A549 (cell line): Measurements from ENCODE around the gene KCNN3. TPM values are rescaled to one million over a fixed set of nuclear protein-coding genes. Genes with fewer than 3 reads are reported as not detected.
"Not testable (repeated sequence)": the region's sequence is repeated elsewhere in the genome, so short reads cannot be mapped to it uniquely, and the experiment has no call there.

Experiments
- ATAC-seq, 2 experiments: fragments of 200-7000 bp in 1 of 2; fragments of >200 bp in 1 of 2; cut with Nextera tagmentation in 1 of 2; cut with Tn5 transposase in 1 of 2; 3 replicates each; pipeline versions ENCODE4 v1.8.0 to v1.9.1; 2018 to 2020; ENCODE audit warnings: mild to moderate bottlenecking in 1 of 2, moderate library complexity in 1 of 2
- CTCF ChIA-PET: fragments of 300-600 bp; sonication (Branson Sonifier 250); formaldehyde crosslinking; extraction: SDS; loops from one replicate; lab custom pipeline; 2021; ENCODE audit warnings: antibody characterized with exemption, inconsistent platforms; lab: Yijun Ruan, JAX
- POLR2A ChIA-PET: fragments of 350-600 bp; formaldehyde crosslinking; extraction: SDS; loops from one replicate; lab custom pipeline; 2021; ENCODE audit warnings: antibody characterized with exemption, inconsistent platforms; lab: Yijun Ruan, JAX
- DNase-seq, 2 experiments: peaks; one replicate each; pipeline versions ENCODE4 v3.0.0 to v3.0.0-alpha.2; 2011 to 2016; ENCODE audit warnings: low read depth in 1 of 2, low spot score in 1 of 2
- FAIRE-seq: peaks from 2 replicates; lab custom pipeline; 2011; peaks lifted over from hg19 to GRCh38; lab: Jason Lieb, UNC
- H3K27ac ChIP-seq, 2 experiments: fragments of >200 bp; sonication (Bioruptor Twin); formaldehyde crosslinking; 3 replicates each; pipeline ENCODE4 v1.5.1; 2016 to 2017
- H3K4me1 ChIP-seq: fragments of >200 bp; sonication (Bioruptor Twin); formaldehyde crosslinking; 3 replicates; pipeline ENCODE4 v1.6.1; 2016
- H3K4me2 ChIP-seq: fragments of >200 bp; sonication (Bioruptor Twin); formaldehyde crosslinking; 3 replicates; pipeline ENCODE4 v1.6.1; 2016
- H3K4me3 ChIP-seq: fragments of >200 bp; sonication (Bioruptor Twin); formaldehyde crosslinking; 3 replicates; pipeline ENCODE4 v1.5.1; 2016
- H3K9me3 ChIP-seq: fragments of >200 bp; sonication (Bioruptor Twin); formaldehyde crosslinking; 3 replicates; pipeline ENCODE4 v1.6.1; 2016
- BHLHE40 ChIP-seq: IDR thresholded peaks from 2 replicates; pipeline ENCODE4 v1.6.1; 2012; ENCODE audit warnings: low read depth, low read length, inconsistent platforms
- CBX8 ChIP-seq: fragments of 200-600 bp; sonication (generic); IDR thresholded peaks from 2 replicates; pipeline ENCODE4 v1.6.1; 2016
- EHF ChIP-seq: fragments of 250-450 bp; sonication (Bioruptor Pico); IDR thresholded peaks from 2 replicates; pipeline ENCODE4 v1.5.0; 2020; ENCODE audit warnings: mild to moderate bottlenecking
- EP300 ChIP-seq, 2 experiments: fragments of >200 bp; sonication (Bioruptor Twin); formaldehyde crosslinking; IDR thresholded peaks; 2 replicates in 1 of 2; 3 replicates in 1 of 2; pipeline ENCODE4 v1.6.1; 2016 to 2017
- ESRRA ChIP-seq: fragments of 150-350 bp; IDR thresholded peaks from 2 replicates; pipeline ENCODE4 v1.6.1; 2014; ENCODE audit warnings: mild to moderate bottlenecking, low read length, borderline replicate concordance
- HDAC2 ChIP-seq: fragments of 200-600 bp; sonication (generic); IDR thresholded peaks from 2 replicates; pipeline ENCODE4 v1.6.1; 2016
- HOXB13 ChIP-seq: fragments of 250-450 bp; sonication (Bioruptor Pico); IDR thresholded peaks from 2 replicates; pipeline ENCODE4 v1.5.0; 2020; ENCODE audit warnings: low read depth, mild to moderate bottlenecking, moderate library complexity
- HOXB5 ChIP-seq: fragments of 250-450 bp; sonication (Bioruptor Pico); IDR thresholded peaks from 2 replicates; pipeline ENCODE4 v1.5.0; 2020; ENCODE audit warnings: mild to moderate bottlenecking, moderate library complexity
- JUN ChIP-seq, 2 experiments: fragments of >200 bp; sonication (Bioruptor Twin); formaldehyde crosslinking; IDR thresholded peaks; 2 replicates in 1 of 2; 3 replicates in 1 of 2; pipeline ENCODE4 v1.6.1; 2016 to 2017
- JUNB ChIP-seq: fragments of >200 bp; sonication (Bioruptor Twin); formaldehyde crosslinking; IDR thresholded peaks from 2 replicates; pipeline ENCODE4 v1.6.1; 2016
- KDM1A ChIP-seq: fragments of 200-600 bp; sonication (generic); IDR thresholded peaks from 2 replicates; pipeline ENCODE4 v1.6.1; 2016; ENCODE audit warnings: low read depth, mild to moderate bottlenecking
- KDM5A ChIP-seq: fragments of 200-600 bp; sonication (generic); IDR thresholded peaks from 2 replicates; pipeline ENCODE4 v1.6.1; 2016; ENCODE audit warnings: antibody characterized with exemption, mild to moderate bottlenecking
- NFE2L2 ChIP-seq: fragments of 150-350 bp; conservative IDR thresholded peaks from 2 replicates; pipeline ENCODE4 v1.6.1; 2014; ENCODE audit warnings: low read length
- RAD21 ChIP-seq, 2 experiments: fragments of >200 bp in 1 of 2; sonication (Bioruptor Twin) in 1 of 2; formaldehyde crosslinking in 1 of 2; IDR thresholded peaks in 1 of 2; conservative IDR thresholded peaks in 1 of 2; 2 replicates in 1 of 2; 3 replicates in 1 of 2; pipeline ENCODE4 v1.6.1; 2012 to 2018; ENCODE audit warnings: inconsistent platforms in 1 of 2
- RCOR1 ChIP-seq: fragments of 150-350 bp; IDR thresholded peaks from 2 replicates; pipeline ENCODE4 v1.6.1; 2014; ENCODE audit warnings: antibody characterized with exemption, low read length, low read depth
- RNF2 ChIP-seq: fragments of 200-600 bp; sonication (generic); IDR thresholded peaks from 2 replicates; pipeline ENCODE4 v1.6.1; 2016; ENCODE audit warnings: low read depth, mild to moderate bottlenecking, antibody characterized with exemption, moderate library complexity, borderline replicate concordance
- SMC3 ChIP-seq: fragments of >200 bp; sonication (Bioruptor Twin); formaldehyde crosslinking; IDR thresholded peaks from 3 replicates; pipeline ENCODE4 v1.6.1; 2018; ENCODE audit warnings: inconsistent platforms
- TP53 ChIP-seq: fragments of 250-450 bp; sonication (Bioruptor Pico); IDR thresholded peaks from 2 replicates; pipeline ENCODE4 v1.5.0; 2021; ENCODE audit warnings: mild to moderate bottlenecking, moderate library complexity
- ZC3H11A ChIP-seq: fragments of 450-650 bp; IDR thresholded peaks from 2 replicates; pipeline ENCODE4 v1.6.1; 2014; ENCODE audit warnings: antibody characterized with exemption, mild to moderate bottlenecking
- WGBS: methylation state at CpG from one replicate; pipeline ENCODE4 v1.1.6; 2017; ENCODE audit errors: missing lambda C conversion rate; 5-methylcytosine and 5-hydroxymethylcytosine counted together
- polyA plus RNA-seq, 4 experiments: library from polyadenylated mRNA; depleted of rRNA in 3 of 4; stranded (reverse); fragments of >200 nt; fragmentation: RNase III in 1 of 4; extraction: RNeasy Plus Mini Kit Qiagen cat#74134 plus additional on column Dnase treatment in 1 of 4; gene quantifications; 2 replicates in 3 of 4; 3 replicates in 1 of 4; pipeline ENCODE4 v1.2.3, GENCODE V29; 2011 to 2017
- TF ChIP-seq, protein P1 (sequence below): fragments of >200 bp; sonication (Bioruptor Twin); formaldehyde crosslinking; IDR thresholded peaks from 3 replicates; pipeline ENCODE4 v1.5.1; 2016
- TF ChIP-seq, protein P2 (sequence below): IDR thresholded peaks from 2 replicates; pipeline ENCODE4 v1.6.1; 2012

The KCNN3 gene
- polyA plus RNA-seq, 2 of the 4 experiments (the other 2 are of a cell fraction), result 0.01 to 0.03 TPM

DNA sequence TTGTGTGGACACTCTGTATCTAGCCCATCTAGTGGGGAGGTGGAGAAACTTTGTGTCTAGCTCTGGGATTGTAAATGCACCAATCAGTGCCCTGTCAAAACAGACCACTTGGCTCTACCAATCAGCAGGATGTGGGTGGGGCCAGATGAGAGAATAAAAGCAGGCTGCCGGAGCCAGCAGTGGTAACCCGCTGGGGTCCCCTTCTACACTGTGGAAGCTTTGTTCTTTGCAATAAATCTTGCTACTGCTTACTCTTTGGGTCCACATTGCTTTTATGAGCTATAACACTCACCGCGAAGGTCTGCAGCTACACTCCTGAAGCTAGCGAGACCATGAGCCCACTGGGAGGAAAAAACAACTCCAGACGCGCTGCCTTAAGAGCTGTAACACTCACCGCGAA lies 198.7 kb downstream of the KCNN3 start:
- POLR2A ChIA-PET, ATAC-seq, H3K4me2 ChIP-seq, H3K4me1 ChIP-seq, H3K4me3 ChIP-seq, H3K27ac ChIP-seq, FAIRE-seq, H3K9me3 ChIP-seq, DNase-seq: not testable (repeated sequence)
- CTCF ChIA-PET, result interaction anchor here (1.0 to 5.3 kb wide), 6 partner anchors 10 to 252 kb away, joined by 3 to 72 read pairs (median 4); no protein-coding TSS in a partner anchor
- WGBS, result 93% methylated on average over 9 of the region's 9 CpGs

DNA sequence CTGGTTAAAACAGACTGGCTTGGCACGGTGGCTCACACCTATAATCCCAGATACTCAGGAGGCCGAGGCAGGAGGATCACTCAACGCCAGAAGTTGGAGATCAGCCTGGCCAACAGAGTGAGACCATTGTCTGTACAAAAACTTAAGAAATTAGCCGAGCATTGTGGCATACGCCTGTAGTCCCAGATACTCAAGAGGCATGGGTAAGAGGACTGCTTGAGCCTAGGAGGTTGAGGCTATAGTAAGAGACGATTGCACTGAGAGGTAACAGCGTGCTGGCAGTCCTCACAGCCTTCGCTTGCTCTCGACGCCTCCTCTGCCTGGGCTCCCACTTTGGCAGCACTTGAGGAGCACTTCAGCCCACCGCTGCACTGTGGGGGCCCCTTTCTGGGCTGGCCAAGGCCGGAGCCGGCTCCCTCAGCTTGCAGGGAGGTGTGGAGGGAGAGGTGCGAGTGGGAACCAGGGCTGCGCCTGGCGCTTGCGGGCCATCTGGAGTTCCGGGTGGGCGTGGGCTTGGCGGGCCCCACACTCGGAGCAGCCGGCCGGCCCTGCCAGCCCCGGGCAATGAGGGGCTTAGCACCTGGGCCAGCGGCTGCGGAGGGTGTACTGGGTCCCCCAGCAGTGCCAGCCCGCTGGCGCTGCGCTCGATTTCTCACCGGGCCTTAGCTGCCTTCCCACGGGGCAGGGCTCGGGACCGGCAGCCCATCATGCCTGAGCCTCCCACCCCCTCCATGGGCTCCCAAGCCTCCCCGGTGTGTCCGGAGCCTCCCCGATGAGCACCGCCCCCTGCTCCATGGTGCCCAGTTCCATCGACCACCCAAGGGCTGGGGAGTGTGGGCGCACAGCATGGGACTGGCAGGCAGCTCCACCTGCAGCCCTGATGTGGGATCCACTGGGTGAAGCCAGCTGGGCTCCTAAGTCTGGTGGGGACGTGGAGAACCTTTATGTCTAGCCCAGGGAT lies 199.5 kb downstream of the KCNN3 start:
- CTCF ChIA-PET, result interaction anchor here (0.6 to 8.6 kb wide), 70 partner anchors 10 to 416 kb away, joined by 3 to 78 read pairs (median 6); partner anchors contain the start of genes CHRNB2 and PMVK
- not testable (repeated sequence) for H3K4me1 ChIP-seq, H3K4me2 ChIP-seq, H3K4me3 ChIP-seq, FAIRE-seq, DNase-seq, H3K27ac ChIP-seq, H3K9me3 ChIP-seq
- POLR2A ChIA-PET, result interaction anchor here (1.7 kb wide), 1 partner anchor 208 kb away, joined by 5 read pairs; no protein-coding TSS in a partner anchor
- peak; percentile 44 to 51; a peak in 4 of 6 replicates for ATAC-seq
- WGBS, result 67% methylated on average over 15 of the region's 41 CpGs

DNA sequence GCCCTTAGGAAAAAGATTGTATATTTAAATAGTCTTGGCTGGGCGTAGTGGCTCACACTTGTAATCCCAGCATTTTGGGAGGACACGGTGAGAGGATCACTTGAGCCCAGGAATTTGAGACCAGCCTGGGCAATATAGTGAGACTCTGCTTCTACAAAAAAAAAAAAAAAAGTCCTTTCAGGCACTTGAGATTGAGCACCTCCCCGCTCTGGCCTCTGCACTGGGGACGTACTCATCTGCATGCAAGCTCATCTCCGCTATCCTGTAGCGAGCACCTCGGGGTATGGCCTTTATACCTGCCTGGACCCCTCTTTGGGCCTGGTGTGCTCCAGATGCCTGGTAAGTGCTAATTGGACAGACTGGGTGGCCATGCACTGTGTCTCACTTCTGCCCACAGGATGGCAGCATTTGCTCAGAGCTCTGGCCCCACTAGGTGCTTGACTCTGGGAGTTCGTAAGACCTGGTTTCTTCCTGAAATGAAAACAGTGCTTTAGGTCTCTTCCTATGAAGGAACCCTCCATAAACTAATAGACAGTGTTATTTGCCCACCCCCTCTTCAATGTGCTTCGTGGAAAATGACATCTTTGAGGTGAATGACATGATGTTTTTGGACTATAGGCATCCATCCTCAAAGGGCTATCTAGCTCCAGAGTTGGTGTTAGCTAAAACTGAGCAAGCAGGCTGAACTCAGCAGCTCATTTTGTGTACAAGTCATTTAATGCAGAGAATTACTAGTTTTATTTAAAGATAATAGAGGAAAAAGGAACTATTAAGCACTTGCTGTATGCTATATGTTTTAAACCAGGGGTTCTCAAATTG lies 200.4 kb downstream of the KCNN3 start:
- 24% methylated on average over 9 of the region's 9 CpGs for WGBS
- Histone ChIP-seq H3K4me3 (no peak overlapping the region), H3K9me3 (no peaks in the 10 kb centered on the region), H3K4me2 (no peak overlapping the region)
- ChIA-PET POLR2A (interaction anchor here (1.7 kb wide), 1 partner anchor 208 kb away, joined by 5 read pairs; no protein-coding TSS in a partner anchor), CTCF (interaction anchor here (0.5 to 8.6 kb wide), 78 partner anchors 10 to 417 kb away, joined by 3 to 78 read pairs (median 5); partner anchors contain the start of genes CHRNB2, EFNA3 and PMVK)
- DNase-seq, result peak; percentile 85 to 88
- FAIRE-seq, result peak; percentile 13
- peak; percentile 100 for ATAC-seq
- TF ChIP-seq, protein P1, sequence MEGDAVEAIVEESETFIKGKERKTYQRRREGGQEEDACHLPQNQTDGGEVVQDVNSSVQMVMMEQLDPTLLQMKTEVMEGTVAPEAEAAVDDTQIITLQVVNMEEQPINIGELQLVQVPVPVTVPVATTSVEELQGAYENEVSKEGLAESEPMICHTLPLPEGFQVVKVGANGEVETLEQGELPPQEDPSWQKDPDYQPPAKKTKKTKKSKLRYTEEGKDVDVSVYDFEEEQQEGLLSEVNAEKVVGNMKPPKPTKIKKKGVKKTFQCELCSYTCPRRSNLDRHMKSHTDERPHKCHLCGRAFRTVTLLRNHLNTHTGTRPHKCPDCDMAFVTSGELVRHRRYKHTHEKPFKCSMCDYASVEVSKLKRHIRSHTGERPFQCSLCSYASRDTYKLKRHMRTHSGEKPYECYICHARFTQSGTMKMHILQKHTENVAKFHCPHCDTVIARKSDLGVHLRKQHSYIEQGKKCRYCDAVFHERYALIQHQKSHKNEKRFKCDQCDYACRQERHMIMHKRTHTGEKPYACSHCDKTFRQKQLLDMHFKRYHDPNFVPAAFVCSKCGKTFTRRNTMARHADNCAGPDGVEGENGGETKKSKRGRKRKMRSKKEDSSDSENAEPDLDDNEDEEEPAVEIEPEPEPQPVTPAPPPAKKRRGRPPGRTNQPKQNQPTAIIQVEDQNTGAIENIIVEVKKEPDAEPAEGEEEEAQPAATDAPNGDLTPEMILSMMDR, result peak; percentile 87
- TF ChIP-seq SMC3 (peak; percentile 91), RAD21 (conservative IDR thresholded peaks at IDR 0.05 in 1 of 2, IDR thresholded peaks at IDR 0.05 in 1 of 2) (peak; percentile 94 to 97), RNF2 (no peak), KDM5A (no peak)
- TF ChIP-seq, protein P2, sequence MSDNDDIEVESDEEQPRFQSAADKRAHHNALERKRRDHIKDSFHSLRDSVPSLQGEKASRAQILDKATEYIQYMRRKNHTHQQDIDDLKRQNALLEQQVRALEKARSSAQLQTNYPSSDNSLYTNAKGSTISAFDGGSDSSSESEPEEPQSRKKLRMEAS, result 0 out of 2 replicates have a peak, but pooled peaks have one; percentile 1
- TF ChIP-seq, all 56 proteins: peak for 4
- Histone ChIP-seq H3K4me1 (no peaks in the 10 kb centered on the region), H3K27ac (no peak overlapping the region)

DNA sequence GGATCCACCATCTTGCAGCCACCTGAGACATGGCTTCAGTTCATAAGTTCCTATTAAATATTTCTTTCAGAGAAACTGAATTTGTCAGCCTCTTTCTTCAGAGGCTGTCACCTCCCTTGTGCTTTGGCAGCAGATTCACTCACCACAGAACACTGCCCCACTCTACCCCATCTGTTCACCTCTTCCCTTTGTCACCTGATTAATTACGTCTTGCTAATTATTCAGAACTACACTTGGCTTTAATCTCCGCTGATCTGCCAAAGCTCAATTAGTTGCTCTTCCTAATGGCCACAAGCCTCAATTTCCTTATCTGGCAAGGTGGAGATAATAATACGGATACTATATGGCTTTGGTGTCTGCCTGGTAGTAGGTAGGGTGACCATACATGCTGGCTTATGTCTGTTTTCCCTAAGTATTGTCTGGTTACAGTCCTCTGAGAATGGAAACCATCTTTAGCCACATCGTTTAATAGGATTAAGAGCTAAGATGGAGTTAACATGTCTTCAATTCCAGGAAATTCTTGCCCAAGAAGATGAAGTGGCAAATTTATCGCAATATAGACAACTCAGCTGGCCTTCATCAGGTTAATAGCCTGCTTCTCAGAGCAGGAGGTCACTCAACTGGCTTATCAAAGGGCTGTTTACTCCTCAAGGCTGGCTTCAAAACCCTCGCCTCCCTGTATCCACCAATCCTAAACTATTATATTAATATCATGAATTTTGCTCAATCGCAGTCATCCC lies 203.9 kb downstream of the KCNN3 start:
- ATAC-seq (no peak), FAIRE-seq (no peak), DNase-seq (no peak)
- no peak overlapping the region for H3K4me2 ChIP-seq
- WGBS, result 50% methylated on average over 7 of the region's 7 CpGs
- POLR2A ChIA-PET, result no interaction called here
- CTCF ChIA-PET, result interaction anchor here (0.6 to 8.6 kb wide), 8 partner anchors 12 to 425 kb away, joined by 3 to 78 read pairs (median 3); partner anchors contain the start of gene ADAM15
- no peaks in the 10 kb centered on the region for H3K9me3 ChIP-seq
- H3K4me1 ChIP-seq, result no peaks in the 10 kb centered on the region
- H3K27ac ChIP-seq, result no peak overlapping the region
- no peak overlapping the region for H3K4me3 ChIP-seq
- no peak for TF ChIP-seq BHLHE40
- TF ChIP-seq EHF (CRISPR knock-in tag), result no peak
- no peak for TF ChIP-seq CBX8
- TF ChIP-seq HDAC2, result no peak
- TF ChIP-seq JUNB, result no peak
- no peak for TF ChIP-seq RCOR1
- TF ChIP-seq RNF2, result no peak
- TF ChIP-seq EP300 (IDR thresholded peaks at IDR 0.05), result no peak
- TF ChIP-seq TP53 (CRISPR knock-in tag), result no peak
- TF ChIP-seq ESRRA, result no peak
- TF ChIP-seq, protein P1, result no peak
- no peak for TF ChIP-seq KDM1A
- no peak for TF ChIP-seq HOXB13 (CRISPR knock-in tag)
- no peak for TF ChIP-seq HOXB5 (CRISPR knock-in tag)
- no peak for TF ChIP-seq JUN (IDR thresholded peaks at IDR 0.05)
- TF ChIP-seq NFE2L2, result no peak
- TF ChIP-seq ZC3H11A, result no peak
